Liver (tissue), 9 donors: ENCODE data around the gene MEF2A. TPM values are rescaled to one million over a fixed set of nuclear protein-coding genes. Genes with fewer than 3 reads are reported as not detected.

Source experiments
- DNase-seq: peaks from one replicate; pipeline ENCODE4 v3.0.0-alpha.2; 2017; ENCODE audit warnings: low spot score
- H3K27ac ChIP-seq, 2 donors: one replicate each; pipeline ENCODE4 v1.7.0; 2013; ENCODE audit warnings: inconsistent platforms in 2 of 2, low read length in 2 of 2, control low read depth in 1 of 2, low read depth in 1 of 2, mild to moderate bottlenecking in 1 of 2
- H3K27me3 ChIP-seq, 4 donors: one replicate each; pipeline versions ENCODE4 v1.6.1 to v1.7.0; 2013; ENCODE audit warnings: low read length in 3 of 4, inconsistent platforms in 1 of 4, mild to moderate bottlenecking in 1 of 4, moderate library complexity in 1 of 4; ENCODE audit not compliant: control insufficient read depth in 4 of 4, insufficient read depth in 4 of 4
- H3K36me3 ChIP-seq, 4 donors: one replicate each; pipeline versions ENCODE4 v1.6.1 to v1.7.0; 2013; ENCODE audit warnings: low read length in 3 of 4, mild to moderate bottlenecking in 3 of 4, low read depth in 1 of 4, moderate library complexity in 1 of 4; ENCODE audit not compliant: control insufficient read depth in 4 of 4, insufficient read depth in 3 of 4
- H3K4me1 ChIP-seq, 4 donors: one replicate each; pipeline versions ENCODE4 v1.6.1 to v1.7.0; 2013; ENCODE audit warnings: low read length in 3 of 4, mild to moderate bottlenecking in 3 of 4, moderate library complexity in 1 of 4; ENCODE audit not compliant: control insufficient read depth in 4 of 4, insufficient read depth in 4 of 4
- H3K4me3 ChIP-seq, 3 donors: one replicate each; pipeline versions ENCODE4 v1.6.1 to v1.7.0; 2013; ENCODE audit warnings: low read length in 3 of 3, control low read depth in 1 of 3, low read depth in 1 of 3, mild to moderate bottlenecking in 1 of 3
- H3K9ac ChIP-seq, 2 donors: one replicate each; pipeline ENCODE4 v1.7.0; 2013; ENCODE audit warnings: low read length in 2 of 2, mild to moderate bottlenecking in 2 of 2, moderate library complexity in 2 of 2, control low read depth in 1 of 2, low read depth in 1 of 2
- H3K9me3 ChIP-seq, 4 donors: one replicate each; pipeline versions ENCODE4 v1.6.1 to v1.7.0; 2013; ENCODE audit warnings: low read length in 3 of 4; ENCODE audit not compliant: control insufficient read depth in 4 of 4
- EGR1 ChIP-seq, 2 donors: IDR thresholded peaks; 2 replicates each; pipeline ENCODE4 v1.6.1; 2016 to 2018; ENCODE audit warnings: antibody characterized with exemption in 2 of 2, low read depth in 2 of 2
- FOXA1 ChIP-seq: IDR thresholded peaks from 2 replicates; pipeline ENCODE4 v1.6.1; 2016; ENCODE audit warnings: antibody characterized with exemption
- FOXA2 ChIP-seq: IDR thresholded peaks from 2 replicates; pipeline ENCODE4 v1.6.1; 2016; ENCODE audit warnings: antibody characterized with exemption
- GABPA ChIP-seq, 2 donors: IDR thresholded peaks in 1 of 2; conservative IDR thresholded peaks in 1 of 2; 2 replicates each; pipeline ENCODE4 v1.6.1; 2016; ENCODE audit warnings: antibody characterized with exemption in 2 of 2, mild to moderate bottlenecking in 1 of 2, moderate library complexity in 1 of 2
- HNF4A ChIP-seq, 2 donors: conservative IDR thresholded peaks; 2 replicates each; pipeline ENCODE4 v1.6.1; 2016; ENCODE audit warnings: antibody characterized with exemption in 2 of 2, mild to moderate bottlenecking in 2 of 2
- HNF4G ChIP-seq: IDR thresholded peaks from 2 replicates; pipeline ENCODE4 v1.6.1; 2016; ENCODE audit warnings: antibody characterized with exemption
- JUND ChIP-seq, 2 donors: IDR thresholded peaks; 2 replicates each; pipeline ENCODE4 v1.6.1; 2016; ENCODE audit warnings: antibody characterized with exemption in 2 of 2
- NR2F2 ChIP-seq: IDR thresholded peaks from 2 replicates; pipeline ENCODE4 v1.6.1; 2016; ENCODE audit warnings: antibody characterized with exemption
- RAD21 ChIP-seq, 2 donors: IDR thresholded peaks; 2 replicates each; pipeline ENCODE4 v1.6.1; 2016; ENCODE audit warnings: antibody characterized with exemption in 2 of 2, mild to moderate bottlenecking in 2 of 2
- SP1 ChIP-seq: IDR thresholded peaks from 2 replicates; pipeline ENCODE4 v1.6.1; 2018; ENCODE audit warnings: antibody characterized with exemption, mild to moderate bottlenecking
- TAF1 ChIP-seq: conservative IDR thresholded peaks from 2 replicates; pipeline ENCODE4 v1.6.1; 2016; ENCODE audit warnings: antibody characterized with exemption, mild to moderate bottlenecking
- YY1 ChIP-seq: IDR thresholded peaks from 2 replicates; pipeline ENCODE4 v1.6.1; 2016; ENCODE audit warnings: antibody characterized with exemption, mild to moderate bottlenecking
- WGBS: extraction: QIAGEN DNeasy Blood & Tissue Kit; methylation state at CpG from one replicate; pipeline ENCODE4 v1.1.7; 2013; 5-methylcytosine and 5-hydroxymethylcytosine counted together
- polyA plus RNA-seq, 2 donors: library from polyadenylated mRNA; stranded (reverse) in 1 of 2; unstranded in 1 of 2; fragments of 200-250 nt in 1 of 2; fragments of >200 nt in 1 of 2; fragmentation: Nextera tagmentation in 1 of 2; extraction: Ambion mirVana in 1 of 2; gene quantifications; one replicate each; pipeline versions ENCODE4 v1.2.1 to v1.2.3, GENCODE V29; 2013 to 2015
- total RNA-seq, 2 donors: library from RNA; depleted of rRNA; stranded (reverse); fragments of >200 nt; gene quantifications; one replicate each; pipeline ENCODE4 v1.2.3, GENCODE V29; 2014
- TF ChIP-seq, protein P1 (sequence below): IDR thresholded peaks from 2 replicates; pipeline ENCODE4 v1.6.1; 2016; ENCODE audit warnings: antibody characterized with exemption
- TF ChIP-seq, protein P2 (sequence below): IDR thresholded peaks from 2 replicates; pipeline ENCODE4 v1.6.1; 2016; ENCODE audit warnings: antibody characterized with exemption
- TF ChIP-seq, protein P3 (sequence below): IDR thresholded peaks from 2 replicates; pipeline ENCODE4 v1.6.1; 2016; ENCODE audit warnings: antibody characterized with exemption
- TF ChIP-seq, protein P4 (sequence below): IDR thresholded peaks from 2 replicates; pipeline ENCODE4 v1.6.1; 2016; ENCODE audit warnings: antibody characterized with exemption, mild to moderate bottlenecking
- TF ChIP-seq, protein P5 (sequence below): fragments of 150-350 bp; IDR thresholded peaks from 2 replicates; pipeline ENCODE4 v1.5.1; 2017; ENCODE audit warnings: improper control_type of control experiment, low read depth, low read length; ENCODE audit not compliant: missing input control
- donor health status: healthy.
- donor health status: healthy.
- donor health status: healthy.
- donor health status: healthy.
- donor health status: healthy.

Gene MEF2A
- total and polyA plus RNA-seq, 4 donors = 8.5 to 45.9 (median 18.2) TPM

DNA sequence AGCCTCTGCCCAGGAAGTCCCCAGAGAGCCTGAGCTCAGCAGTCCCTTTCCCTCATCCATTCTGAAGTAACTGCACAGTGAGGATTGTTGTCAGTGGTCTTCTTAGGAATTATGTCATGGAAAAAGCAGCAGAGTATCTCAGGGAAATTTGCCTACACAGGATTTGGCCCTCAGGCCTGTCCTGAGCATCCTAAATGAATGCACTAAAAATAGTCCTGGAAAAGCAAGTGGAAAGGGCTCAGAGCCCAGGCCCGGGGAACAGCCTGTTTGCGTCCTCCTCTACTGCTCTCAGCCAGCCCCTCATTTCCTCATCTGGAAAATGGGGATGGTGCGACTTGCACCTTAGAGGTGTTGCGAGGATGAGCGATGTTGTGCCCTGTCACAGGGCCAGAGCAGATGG is 145.8 kb downstream of the MEF2A start (continued):
- TF ChIP-seq, protein P1, sequence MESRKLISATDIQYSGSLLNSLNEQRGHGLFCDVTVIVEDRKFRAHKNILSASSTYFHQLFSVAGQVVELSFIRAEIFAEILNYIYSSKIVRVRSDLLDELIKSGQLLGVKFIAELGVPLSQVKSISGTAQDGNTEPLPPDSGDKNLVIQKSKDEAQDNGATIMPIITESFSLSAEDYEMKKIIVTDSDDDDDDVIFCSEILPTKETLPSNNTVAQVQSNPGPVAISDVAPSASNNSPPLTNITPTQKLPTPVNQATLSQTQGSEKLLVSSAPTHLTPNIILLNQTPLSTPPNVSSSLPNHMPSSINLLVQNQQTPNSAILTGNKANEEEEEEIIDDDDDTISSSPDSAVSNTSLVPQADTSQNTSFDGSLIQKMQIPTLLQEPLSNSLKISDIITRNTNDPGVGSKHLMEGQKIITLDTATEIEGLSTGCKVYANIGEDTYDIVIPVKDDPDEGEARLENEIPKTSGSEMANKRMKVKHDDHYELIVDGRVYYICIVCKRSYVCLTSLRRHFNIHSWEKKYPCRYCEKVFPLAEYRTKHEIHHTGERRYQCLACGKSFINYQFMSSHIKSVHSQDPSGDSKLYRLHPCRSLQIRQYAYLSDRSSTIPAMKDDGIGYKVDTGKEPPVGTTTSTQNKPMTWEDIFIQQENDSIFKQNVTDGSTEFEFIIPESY = no peak
- TF ChIP-seq TAF1 (no peak), RAD21 (IDR thresholded peaks at IDR 0.05) (no peak), EGR1 (IDR thresholded peaks at IDR 0.05; ENCODE audit: low read depth in 2 of 2) (no peak), JUND (IDR thresholded peaks at IDR 0.05) (no peak), YY1 (no peak), SP1 (no peak)
- TF ChIP-seq, protein P2, sequence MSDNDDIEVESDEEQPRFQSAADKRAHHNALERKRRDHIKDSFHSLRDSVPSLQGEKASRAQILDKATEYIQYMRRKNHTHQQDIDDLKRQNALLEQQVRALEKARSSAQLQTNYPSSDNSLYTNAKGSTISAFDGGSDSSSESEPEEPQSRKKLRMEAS = no peak

DNA sequence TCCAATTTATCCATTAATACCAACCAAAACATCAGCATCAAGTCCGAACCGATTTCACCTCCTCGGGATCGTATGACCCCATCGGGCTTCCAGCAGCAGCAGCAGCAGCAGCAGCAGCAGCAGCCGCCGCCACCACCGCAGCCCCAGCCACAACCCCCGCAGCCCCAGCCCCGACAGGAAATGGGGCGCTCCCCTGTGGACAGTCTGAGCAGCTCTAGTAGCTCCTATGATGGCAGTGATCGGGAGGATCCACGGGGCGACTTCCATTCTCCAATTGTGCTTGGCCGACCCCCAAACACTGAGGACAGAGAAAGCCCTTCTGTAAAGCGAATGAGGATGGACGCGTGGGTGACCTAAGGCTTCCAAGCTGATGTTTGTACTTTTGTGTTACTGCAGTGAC is 146.6 kb downstream of the MEF2A start:
- H3K27ac ChIP-seq = no peak overlapping the region

More for the DNA sequence above, 146.6 kb downstream of the MEF2A start:
- H3K4me1 ChIP-seq = peaks cover 2 to 9% (median 6%) of the 10 kb centered on the region in 4 donors
- H3K27me3 ChIP-seq = no peaks in the 10 kb centered on the region
- whole genome bisulfite sequencing = 91% methylated on average over 18 of the region's 18 CpGs
- no peak overlapping the region for H3K4me3 ChIP-seq
- DNase-seq = no peak
- H3K9me3 ChIP-seq = no peaks in the 10 kb centered on the region
- no peak for TF ChIP-seq HNF4A (conservative IDR thresholded peaks at IDR 0.05)
- no peak for TF ChIP-seq EGR1 (IDR thresholded peaks at IDR 0.05; ENCODE audit: low read depth in 2 of 2)
- TF ChIP-seq GABPA (IDR thresholded peaks at IDR 0.05 in 1 of 2, conservative IDR thresholded peaks at IDR 0.05 in 1 of 2) = no peak
- TF ChIP-seq TAF1 = no peak
- TF ChIP-seq YY1 = no peak
- no peak for TF ChIP-seq JUND (IDR thresholded peaks at IDR 0.05)
- TF ChIP-seq, protein P3, sequence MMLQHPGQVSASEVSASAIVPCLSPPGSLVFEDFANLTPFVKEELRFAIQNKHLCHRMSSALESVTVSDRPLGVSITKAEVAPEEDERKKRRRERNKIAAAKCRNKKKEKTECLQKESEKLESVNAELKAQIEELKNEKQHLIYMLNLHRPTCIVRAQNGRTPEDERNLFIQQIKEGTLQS = no peak
- TF ChIP-seq, protein P4, sequence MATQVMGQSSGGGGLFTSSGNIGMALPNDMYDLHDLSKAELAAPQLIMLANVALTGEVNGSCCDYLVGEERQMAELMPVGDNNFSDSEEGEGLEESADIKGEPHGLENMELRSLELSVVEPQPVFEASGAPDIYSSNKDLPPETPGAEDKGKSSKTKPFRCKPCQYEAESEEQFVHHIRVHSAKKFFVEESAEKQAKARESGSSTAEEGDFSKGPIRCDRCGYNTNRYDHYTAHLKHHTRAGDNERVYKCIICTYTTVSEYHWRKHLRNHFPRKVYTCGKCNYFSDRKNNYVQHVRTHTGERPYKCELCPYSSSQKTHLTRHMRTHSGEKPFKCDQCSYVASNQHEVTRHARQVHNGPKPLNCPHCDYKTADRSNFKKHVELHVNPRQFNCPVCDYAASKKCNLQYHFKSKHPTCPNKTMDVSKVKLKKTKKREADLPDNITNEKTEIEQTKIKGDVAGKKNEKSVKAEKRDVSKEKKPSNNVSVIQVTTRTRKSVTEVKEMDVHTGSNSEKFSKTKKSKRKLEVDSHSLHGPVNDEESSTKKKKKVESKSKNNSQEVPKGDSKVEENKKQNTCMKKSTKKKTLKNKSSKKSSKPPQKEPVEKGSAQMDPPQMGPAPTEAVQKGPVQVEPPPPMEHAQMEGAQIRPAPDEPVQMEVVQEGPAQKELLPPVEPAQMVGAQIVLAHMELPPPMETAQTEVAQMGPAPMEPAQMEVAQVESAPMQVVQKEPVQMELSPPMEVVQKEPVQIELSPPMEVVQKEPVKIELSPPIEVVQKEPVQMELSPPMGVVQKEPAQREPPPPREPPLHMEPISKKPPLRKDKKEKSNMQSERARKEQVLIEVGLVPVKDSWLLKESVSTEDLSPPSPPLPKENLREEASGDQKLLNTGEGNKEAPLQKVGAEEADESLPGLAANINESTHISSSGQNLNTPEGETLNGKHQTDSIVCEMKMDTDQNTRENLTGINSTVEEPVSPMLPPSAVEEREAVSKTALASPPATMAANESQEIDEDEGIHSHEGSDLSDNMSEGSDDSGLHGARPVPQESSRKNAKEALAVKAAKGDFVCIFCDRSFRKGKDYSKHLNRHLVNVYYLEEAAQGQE = no peak
- no peak for TF ChIP-seq RAD21 (IDR thresholded peaks at IDR 0.05)
- TF ChIP-seq, protein P5, sequence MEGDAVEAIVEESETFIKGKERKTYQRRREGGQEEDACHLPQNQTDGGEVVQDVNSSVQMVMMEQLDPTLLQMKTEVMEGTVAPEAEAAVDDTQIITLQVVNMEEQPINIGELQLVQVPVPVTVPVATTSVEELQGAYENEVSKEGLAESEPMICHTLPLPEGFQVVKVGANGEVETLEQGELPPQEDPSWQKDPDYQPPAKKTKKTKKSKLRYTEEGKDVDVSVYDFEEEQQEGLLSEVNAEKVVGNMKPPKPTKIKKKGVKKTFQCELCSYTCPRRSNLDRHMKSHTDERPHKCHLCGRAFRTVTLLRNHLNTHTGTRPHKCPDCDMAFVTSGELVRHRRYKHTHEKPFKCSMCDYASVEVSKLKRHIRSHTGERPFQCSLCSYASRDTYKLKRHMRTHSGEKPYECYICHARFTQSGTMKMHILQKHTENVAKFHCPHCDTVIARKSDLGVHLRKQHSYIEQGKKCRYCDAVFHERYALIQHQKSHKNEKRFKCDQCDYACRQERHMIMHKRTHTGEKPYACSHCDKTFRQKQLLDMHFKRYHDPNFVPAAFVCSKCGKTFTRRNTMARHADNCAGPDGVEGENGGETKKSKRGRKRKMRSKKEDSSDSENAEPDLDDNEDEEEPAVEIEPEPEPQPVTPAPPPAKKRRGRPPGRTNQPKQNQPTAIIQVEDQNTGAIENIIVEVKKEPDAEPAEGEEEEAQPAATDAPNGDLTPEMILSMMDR = no peak
- TF ChIP-seq NR2F2 = no peak
- TF ChIP-seq FOXA1 = no peak
- TF ChIP-seq, protein P1 = no peak
- TF ChIP-seq HNF4G = no peak
- TF ChIP-seq FOXA2 = no peak
- TF ChIP-seq, protein P2 = no peak
- peaks cover 7 to 25% (median 22%) of the 10 kb centered on the region in 4 donors for H3K36me3 ChIP-seq
- no peak overlapping the region for H3K9ac ChIP-seq
